ENCODE results near the gene SVIL.
"Not testable (repeated sequence)": the region's sequence is repeated elsewhere in the genome, so short reads cannot be mapped to it uniquely, and the experiment has no call there.

The SVIL gene

DNA sequence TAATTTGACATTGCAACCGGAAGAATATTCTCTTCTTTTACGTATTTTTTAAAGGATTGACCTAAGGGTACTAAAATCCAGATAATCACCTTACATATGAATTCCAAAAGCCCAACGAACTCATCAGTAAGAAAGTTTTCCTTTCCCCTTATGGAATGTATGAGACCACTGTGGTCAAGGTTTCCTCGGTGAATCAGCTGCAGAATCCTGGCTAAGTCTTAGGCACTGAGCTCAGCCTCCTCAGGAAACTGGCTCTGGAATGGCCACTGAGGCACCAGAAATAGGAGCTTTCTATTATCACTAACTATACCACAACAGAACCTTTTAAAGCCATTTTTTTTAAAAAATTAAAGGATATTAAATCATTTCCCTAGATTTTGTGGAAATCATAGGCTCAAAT is 21.0 kb downstream of the SVIL start:
- Histone ChIP-seq H3K9me3 (ENCODE audit: low read depth, low read length) (no peaks in the 10 kb centered on the region), H3K27ac (no peak overlapping the region), H3K9ac (ENCODE audit: insufficient read length) (no peak overlapping the region), H3K4me3 (no peak overlapping the region), H3K36me3 (ENCODE audit: insufficient read depth, low read length) (no peaks in the 10 kb centered on the region)
- DNase-seq (ENCODE audit: low read depth, low spot score) = no peak
- no peak for TF ChIP-seq FOXP2 (optimal IDR thresholded peaks at IDR 0.05; ENCODE audit: control extremely low read depth, extremely low read length, insufficient read depth)
- TF ChIP-seq POLR2AphosphoS5 (IDR thresholded peaks at IDR 0.05; ENCODE audit: borderline replicate concordance, low read depth, low read length) = no peak
- TF ChIP-seq EZH2 (IDR thresholded peaks at IDR 0.05) = no peak

- TF ChIP-seq FOXP2 (optimal IDR thresholded peaks at IDR 0.05; ENCODE audit: control extremely low read depth, extremely low read length, insufficient read depth) (no peak), EZH2 (IDR thresholded peaks at IDR 0.05) (no peak), POLR2AphosphoS5 (IDR thresholded peaks at IDR 0.05; ENCODE audit: borderline replicate concordance, low read depth, low read length) (no peak)
- no peaks in the 10 kb centered on the region for H3K9me3 ChIP-seq (ENCODE audit: low read depth, low read length)
- H3K4me3 ChIP-seq = no peak overlapping the region
- DNase-seq (ENCODE audit: low read depth, low spot score) = no peak
- no peaks in the 10 kb centered on the region for H3K36me3 ChIP-seq (ENCODE audit: insufficient read depth, low read length)
- no peak overlapping the region for H3K9ac ChIP-seq (ENCODE audit: insufficient read length)
- no peak overlapping the region for H3K27ac ChIP-seq
These were observed 21.6 kb downstream of the SVIL start for GRCh38 chr10:29613196-29613595.

GRCh38 chr10:29612657-29613056 is 22.1 kb downstream of the SVIL start:
- no peak overlapping the region for H3K9ac ChIP-seq (ENCODE audit: insufficient read length)
- H3K9me3 ChIP-seq (ENCODE audit: low read depth, low read length) = no peaks in the 10 kb centered on the region
- no peak overlapping the region for H3K27ac ChIP-seq
- TF ChIP-seq FOXP2 (optimal IDR thresholded peaks at IDR 0.05; ENCODE audit: control extremely low read depth, extremely low read length, insufficient read depth) (no peak), EZH2 (IDR thresholded peaks at IDR 0.05) (no peak), POLR2AphosphoS5 (IDR thresholded peaks at IDR 0.05; ENCODE audit: borderline replicate concordance, low read depth, low read length) (no peak)
- no peaks in the 10 kb centered on the region for H3K36me3 ChIP-seq (ENCODE audit: insufficient read depth, low read length)
- H3K4me3 ChIP-seq = no peak overlapping the region
- no peak for DNase-seq (ENCODE audit: low read depth, low spot score)

DNA sequence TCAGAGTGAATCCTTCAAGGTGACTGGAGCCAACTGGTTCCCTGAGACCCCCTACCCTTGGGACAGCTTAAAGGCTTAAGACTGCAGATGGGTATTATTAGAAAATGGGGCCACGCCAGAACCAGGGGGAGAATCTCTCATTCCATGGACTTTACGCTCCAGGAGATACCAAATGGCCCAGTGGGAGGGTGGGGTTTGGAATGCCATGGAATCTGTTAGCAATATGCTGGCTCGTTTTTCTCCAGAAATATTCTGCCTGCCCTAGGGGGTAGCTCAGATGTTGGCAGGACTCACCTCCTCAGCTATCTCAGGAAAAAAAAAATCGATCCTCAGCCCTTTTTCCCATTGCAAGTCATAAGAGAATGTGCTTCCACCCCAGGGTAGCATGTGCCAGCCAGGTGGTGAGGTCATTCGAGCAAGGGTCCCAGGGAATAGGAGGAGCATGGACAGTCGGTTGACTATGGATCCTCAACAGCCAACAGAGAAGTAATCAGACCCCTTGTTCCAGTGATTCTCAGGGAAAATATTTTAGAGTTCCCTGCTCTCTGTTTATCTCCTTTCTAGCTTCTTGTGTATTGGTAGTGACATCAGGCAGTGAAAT is 22.9 kb downstream of the SVIL start:
- H3K9ac ChIP-seq (ENCODE audit: insufficient read length) = no peak overlapping the region
- H3K27ac ChIP-seq = no peak overlapping the region
- H3K4me3 ChIP-seq = no peak overlapping the region
- H3K36me3 ChIP-seq (ENCODE audit: insufficient read depth, low read length) = no peaks in the 10 kb centered on the region
- no peak for TF ChIP-seq EZH2 (IDR thresholded peaks at IDR 0.05)
- no peak for TF ChIP-seq FOXP2 (optimal IDR thresholded peaks at IDR 0.05; ENCODE audit: control extremely low read depth, extremely low read length, insufficient read depth)
- TF ChIP-seq POLR2AphosphoS5 (IDR thresholded peaks at IDR 0.05; ENCODE audit: borderline replicate concordance, low read depth, low read length) = no peak
- no peak for DNase-seq (ENCODE audit: low read depth, low spot score)
- H3K9me3 ChIP-seq (ENCODE audit: low read depth, low read length) = no peaks in the 10 kb centered on the region

DNA sequence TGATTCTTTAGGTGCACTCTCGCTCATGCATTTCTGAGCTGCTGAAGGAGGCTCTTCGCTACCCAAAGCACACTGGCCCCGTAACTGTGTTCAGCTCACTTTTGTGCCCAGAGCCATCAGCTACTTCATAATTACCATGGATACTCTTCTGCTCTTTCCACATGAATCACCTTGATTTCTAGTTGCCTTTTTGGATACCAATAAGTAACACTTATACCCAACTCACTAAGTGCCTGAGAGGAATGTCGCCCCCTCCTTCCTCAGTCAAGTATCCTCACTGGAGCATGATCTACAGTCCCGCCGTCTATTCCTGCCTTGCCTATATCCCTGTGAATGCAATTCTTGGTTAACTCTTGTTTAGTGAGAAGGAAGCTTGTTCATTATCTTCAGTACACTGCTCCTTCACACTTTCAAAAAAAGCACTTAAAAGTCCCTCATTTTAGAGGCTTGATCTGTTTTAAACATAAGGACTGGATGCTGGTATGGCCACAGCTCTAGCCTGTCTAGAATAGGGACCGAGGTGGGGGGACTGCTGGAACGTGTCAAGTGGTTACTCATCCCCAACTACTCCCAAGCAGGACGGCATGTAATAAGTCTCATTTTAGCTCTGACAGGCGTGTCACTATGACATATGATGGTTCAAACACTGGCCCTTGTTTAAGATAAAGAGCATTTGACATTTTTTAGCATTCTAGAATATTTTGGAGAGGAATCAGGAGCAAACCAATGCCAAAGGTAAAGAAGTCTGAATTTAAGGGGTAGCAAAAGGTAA is 23.7 kb downstream of the SVIL start:
- no peak overlapping the region for H3K9ac ChIP-seq (ENCODE audit: insufficient read length)
- no peak overlapping the region for H3K27ac ChIP-seq
- TF ChIP-seq FOXP2 (optimal IDR thresholded peaks at IDR 0.05; ENCODE audit: control extremely low read depth, extremely low read length, insufficient read depth) = no peak
- TF ChIP-seq POLR2AphosphoS5 (IDR thresholded peaks at IDR 0.05; ENCODE audit: borderline replicate concordance, low read depth, low read length) = no peak
- TF ChIP-seq EZH2 (IDR thresholded peaks at IDR 0.05) = no peak
- no peaks in the 10 kb centered on the region for H3K36me3 ChIP-seq (ENCODE audit: insufficient read depth, low read length)
- DNase-seq (ENCODE audit: low read depth, low spot score) = no peak
- no peaks in the 10 kb centered on the region for H3K9me3 ChIP-seq (ENCODE audit: low read depth, low read length)
- H3K4me3 ChIP-seq = no peak overlapping the region

DNA sequence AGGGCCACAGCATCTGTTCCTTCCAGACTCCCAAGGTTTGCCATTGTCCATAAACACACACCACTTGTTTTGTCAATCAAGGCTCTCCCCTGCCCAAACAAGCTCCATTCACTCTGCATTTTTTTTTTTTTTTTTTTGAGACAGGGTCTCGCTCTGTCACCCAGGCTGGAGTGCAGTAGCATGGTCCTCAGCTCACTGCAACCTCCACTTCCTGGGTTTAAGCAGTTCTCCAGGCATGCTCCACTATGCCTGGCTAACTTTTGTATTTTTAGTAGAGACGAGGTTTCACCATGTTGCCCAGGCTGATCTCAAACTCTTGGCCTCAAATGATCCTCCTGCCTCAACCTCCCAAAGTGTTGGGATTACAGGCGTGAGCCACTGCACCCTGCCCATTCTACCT is 24.4 kb downstream of the SVIL start:
- not testable (repeated sequence) for H3K27ac ChIP-seq; H3K9me3 ChIP-seq (ENCODE audit: low read depth, low read length); H3K4me3 ChIP-seq; H3K9ac ChIP-seq (ENCODE audit: insufficient read length); H3K36me3 ChIP-seq (ENCODE audit: insufficient read depth, low read length); DNase-seq (ENCODE audit: low read depth, low spot score)

DNA sequence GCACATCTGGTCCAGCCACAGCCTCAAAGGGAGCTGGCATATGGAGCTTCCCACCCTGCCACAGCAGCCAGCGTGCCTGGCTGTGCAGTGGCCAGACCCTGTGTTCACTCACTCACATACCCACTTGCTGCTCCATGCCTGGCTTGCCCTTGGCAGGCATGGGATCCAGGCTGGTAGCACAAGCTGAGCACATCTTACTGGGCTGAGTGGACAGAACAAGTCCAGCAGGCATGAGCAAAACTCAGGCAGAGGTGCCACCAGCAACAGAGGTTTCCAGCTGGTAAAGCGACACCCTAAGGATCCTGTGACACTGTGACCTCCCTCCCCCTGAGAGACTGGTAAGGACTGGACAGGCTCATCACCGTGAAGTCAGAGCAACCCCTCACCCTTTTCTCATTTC is 25.1 kb downstream of the SVIL start:
- no peak overlapping the region for H3K4me3 ChIP-seq
- TF ChIP-seq POLR2AphosphoS5 (IDR thresholded peaks at IDR 0.05; ENCODE audit: borderline replicate concordance, low read depth, low read length) = no peak
- no peak for TF ChIP-seq EZH2 (IDR thresholded peaks at IDR 0.05)
- no peak for TF ChIP-seq FOXP2 (optimal IDR thresholded peaks at IDR 0.05; ENCODE audit: control extremely low read depth, extremely low read length, insufficient read depth)
- DNase-seq (ENCODE audit: low read depth, low spot score) = no peak
- no peaks in the 10 kb centered on the region for H3K36me3 ChIP-seq (ENCODE audit: insufficient read depth, low read length)
- no peak overlapping the region for H3K27ac ChIP-seq
- no peak overlapping the region for H3K9ac ChIP-seq (ENCODE audit: insufficient read length)
- H3K9me3 ChIP-seq (ENCODE audit: low read depth, low read length) = no peaks in the 10 kb centered on the region

GRCh38 chr10:29608476-29609301 is 26.1 kb downstream of the SVIL start:
- no peak overlapping the region for H3K4me3 ChIP-seq
- no peak overlapping the region for H3K9ac ChIP-seq (ENCODE audit: insufficient read length)
- no peaks in the 10 kb centered on the region for H3K36me3 ChIP-seq (ENCODE audit: insufficient read depth, low read length)
- no peaks in the 10 kb centered on the region for H3K9me3 ChIP-seq (ENCODE audit: low read depth, low read length)
- no peak for DNase-seq (ENCODE audit: low read depth, low spot score)
- TF ChIP-seq POLR2AphosphoS5 (IDR thresholded peaks at IDR 0.05; ENCODE audit: borderline replicate concordance, low read depth, low read length) (no peak), EZH2 (IDR thresholded peaks at IDR 0.05) (no peak), FOXP2 (optimal IDR thresholded peaks at IDR 0.05; ENCODE audit: control extremely low read depth, extremely low read length, insufficient read depth) (no peak)
- H3K27ac ChIP-seq = no peak overlapping the region
